HG03432 (cell line): ENCODE results near the gene NHSL2.
"Not testable (repeated sequence)": the region's sequence is repeated elsewhere in the genome, so short reads cannot be mapped to it uniquely, and the experiment has no call there.

ENCODE experiments used
- ATAC-seq: cut with Tn5 transposase; IDR thresholded peaks from one replicate; pipeline ENCODE4 v1.9.1; 2021; ENCODE audit warnings: mild to moderate bottlenecking, moderate library complexity; ENCODE audit not compliant: unreplicated experiment

The NHSL2 gene

DNA sequence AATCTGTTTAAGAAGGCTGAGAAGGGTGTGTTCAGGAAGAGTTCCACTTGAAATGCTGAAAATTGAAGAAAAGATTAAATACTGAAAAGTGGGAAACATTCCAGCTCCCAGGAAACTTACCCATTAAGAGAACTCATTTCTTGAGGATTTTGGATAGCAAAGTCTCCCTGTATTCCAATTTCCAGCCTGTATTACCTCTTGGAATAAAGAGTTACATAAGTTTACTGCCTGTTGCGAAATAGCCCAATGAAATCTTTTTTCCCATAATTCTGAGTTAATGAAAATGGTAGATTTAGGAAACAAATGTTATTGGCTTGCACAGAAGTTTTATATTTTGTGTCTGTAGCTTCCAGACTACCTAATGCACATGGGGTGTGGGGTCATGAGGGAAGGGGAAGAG is 12.0 kb downstream of the NHSL2 start:
- ATAC-seq: no peak

DNA sequence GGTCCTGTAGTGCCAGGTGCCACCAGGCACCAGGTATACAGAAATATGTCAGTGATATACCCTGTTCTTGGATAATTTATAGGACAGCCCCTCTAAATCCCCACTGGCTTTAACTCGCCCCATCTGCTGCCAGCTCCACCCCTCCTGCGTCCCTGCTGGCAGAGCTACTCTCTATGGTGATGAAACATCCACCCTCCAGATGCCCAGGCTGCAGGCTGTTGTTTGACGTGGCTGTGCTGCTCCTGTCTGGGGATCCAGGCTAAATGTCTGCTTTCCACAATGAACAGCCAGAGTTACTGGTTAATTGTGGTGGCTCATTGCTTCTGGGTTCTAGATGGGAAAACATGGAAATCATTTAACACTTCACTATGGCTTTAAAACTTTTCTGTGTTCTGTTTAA is 12.9 kb downstream of the NHSL2 start:
- ATAC-seq: no peak

DNA sequence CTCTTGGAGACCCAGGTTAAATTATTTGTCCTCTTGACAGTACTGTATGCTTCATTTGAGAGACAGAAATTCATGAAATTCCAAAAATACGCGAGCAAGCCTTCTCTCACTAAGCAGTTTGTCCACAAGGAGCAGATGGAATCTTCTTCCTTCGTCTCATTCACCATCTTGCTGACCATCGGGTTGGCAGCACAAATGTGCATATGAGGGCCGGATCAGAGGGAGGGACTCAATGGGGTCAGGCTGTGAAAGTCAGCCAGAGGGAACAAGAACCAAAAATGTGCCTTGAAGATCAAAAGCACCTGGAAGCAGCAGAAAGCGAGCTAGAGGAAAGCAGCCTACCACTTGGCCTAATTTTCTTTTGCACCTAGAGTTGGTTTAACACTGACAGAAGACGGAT is 16.4 kb downstream of the NHSL2 start:
- no peak for ATAC-seq

DNA sequence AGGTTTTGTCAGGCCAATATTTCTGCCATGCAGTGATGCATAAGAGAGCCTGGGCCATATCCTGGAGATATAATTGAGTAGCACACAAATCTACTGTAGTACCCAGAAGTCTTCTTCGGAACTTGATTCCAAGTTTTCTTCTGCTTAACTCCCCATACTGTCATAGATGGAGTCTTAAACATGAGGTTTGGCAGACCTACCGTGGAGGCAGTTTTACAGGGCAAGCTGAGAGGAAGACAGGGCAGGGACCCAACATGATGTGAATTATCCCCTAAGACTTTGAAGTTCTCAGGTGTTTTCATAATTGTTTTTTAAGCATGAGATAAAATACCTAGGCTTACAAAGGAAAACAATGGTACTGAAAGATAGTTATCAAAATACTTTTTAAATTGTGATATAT is 18.2 kb downstream of the NHSL2 start:
- ATAC-seq: no peak

DNA sequence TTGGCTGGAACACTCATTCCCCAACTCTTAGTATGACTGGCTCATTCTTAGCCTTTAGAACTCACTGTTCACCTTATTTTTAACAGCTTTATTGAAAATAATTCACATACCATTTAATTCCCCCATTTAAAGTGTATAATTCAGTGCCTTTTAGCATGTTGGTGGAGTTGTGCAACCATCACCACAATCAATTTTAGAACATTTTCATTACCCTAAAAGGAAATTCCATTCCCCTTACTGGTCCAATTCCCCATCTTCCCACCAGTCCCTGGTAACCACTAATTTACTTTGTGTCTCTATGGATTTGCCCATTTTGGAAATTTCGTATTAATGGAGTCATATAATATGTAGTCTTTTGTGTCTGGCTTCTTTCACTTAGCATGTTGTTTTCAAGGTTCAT is 19.7 kb downstream of the NHSL2 start:
- ATAC-seq: no peak

DNA sequence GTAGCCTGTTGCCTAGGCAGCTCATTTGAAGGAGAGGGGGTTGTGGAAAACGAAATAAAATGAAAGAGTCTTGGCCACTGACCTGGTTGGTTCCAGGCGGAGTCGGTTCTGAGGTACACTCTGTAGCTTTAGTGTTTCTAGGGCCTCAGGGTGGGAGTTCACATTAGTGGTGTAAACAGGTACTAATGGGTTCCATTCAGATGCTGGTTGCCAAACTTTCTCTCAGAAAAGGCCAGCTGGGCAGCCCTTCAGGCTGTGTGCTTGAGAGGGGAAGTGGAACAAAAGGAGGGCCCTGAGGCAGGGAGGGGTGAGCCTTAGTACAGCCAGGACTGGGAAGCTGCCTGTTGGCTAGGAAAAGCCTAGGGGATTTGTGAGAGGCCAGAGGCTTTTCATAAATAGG is 24.8 kb downstream of the NHSL2 start:
- ATAC-seq: no peak

DNA sequence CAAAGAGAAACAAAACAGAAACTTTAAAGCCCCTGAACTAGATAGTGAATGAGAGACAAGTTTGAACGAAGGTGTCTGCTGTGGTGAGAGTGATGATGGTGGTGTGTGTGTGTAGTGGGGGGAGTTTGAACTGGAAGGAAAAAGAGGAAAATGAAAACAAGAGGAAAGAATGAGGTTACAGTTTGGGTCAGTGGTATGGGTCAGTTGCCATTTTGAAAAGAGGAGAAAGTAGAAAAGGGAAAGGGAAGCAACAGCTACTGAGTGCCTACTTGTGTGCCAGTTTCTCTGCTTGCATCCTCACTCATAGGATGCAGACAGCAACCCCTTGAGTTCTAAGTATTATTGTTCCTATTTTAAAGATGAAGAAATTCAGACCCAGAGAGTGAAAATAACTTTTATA is 26.0 kb downstream of the NHSL2 start:
- no peak for ATAC-seq

DNA sequence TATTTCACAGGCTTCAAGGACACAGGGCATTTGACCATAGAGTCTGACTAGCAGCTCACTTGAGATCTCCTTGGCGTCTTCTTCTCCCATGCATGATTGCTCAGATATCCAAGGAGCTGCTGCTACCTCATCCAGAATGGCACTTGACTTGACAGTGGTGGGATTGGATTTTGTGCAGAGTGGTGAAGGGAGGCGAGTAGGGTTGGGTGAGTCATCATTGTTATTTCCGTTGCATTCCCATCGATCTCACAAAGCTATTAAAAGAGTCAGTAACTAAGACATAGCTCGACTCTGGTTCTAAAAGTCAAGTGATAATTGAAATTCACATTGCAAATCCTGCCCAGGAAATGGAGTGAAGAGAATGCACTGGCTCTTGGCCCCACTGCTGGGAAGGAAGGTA is 27.7 kb downstream of the NHSL2 start:
- no peak for ATAC-seq

DNA sequence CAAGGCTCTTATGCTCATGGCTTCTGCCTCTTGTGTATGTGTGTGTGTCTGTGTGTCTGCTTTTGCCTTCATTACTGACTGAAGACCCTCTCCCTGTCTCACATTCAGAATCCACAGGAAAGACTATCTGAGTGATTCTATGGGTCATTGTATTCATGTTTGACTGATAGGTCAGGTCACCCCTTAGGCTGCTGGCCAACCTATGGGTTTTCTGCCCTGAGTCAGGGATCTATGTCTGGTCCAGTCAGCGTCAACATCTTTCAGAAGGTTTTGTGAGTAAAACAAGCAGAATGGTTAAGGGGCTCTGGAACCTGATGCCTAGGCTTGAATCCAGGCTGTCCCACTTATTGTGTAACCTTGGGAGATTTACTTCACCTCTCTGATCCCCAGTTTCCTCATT is 30.5 kb downstream of the NHSL2 start:
- ATAC-seq: no peak

DNA sequence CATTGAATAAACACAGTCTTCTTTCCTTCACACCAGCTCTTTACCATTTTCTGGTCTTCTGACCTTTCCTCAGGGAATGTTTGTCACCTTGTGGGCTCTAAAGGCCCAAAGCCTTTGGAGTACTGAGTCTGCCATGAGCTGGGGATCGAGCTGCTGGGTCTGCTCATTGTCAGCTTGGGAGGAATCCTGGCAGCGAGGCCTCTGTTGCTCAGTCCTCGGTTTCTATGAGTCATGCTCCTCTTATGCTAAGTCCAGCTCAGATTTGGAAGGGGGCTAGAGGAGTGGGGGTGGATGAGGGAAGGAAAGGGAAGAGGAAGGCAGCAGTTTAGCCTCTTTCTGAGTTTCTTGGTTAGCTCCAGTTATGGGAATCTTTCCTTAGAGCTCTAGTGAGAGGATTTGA is 31.1 kb downstream of the NHSL2 start:
- no peak for ATAC-seq

DNA sequence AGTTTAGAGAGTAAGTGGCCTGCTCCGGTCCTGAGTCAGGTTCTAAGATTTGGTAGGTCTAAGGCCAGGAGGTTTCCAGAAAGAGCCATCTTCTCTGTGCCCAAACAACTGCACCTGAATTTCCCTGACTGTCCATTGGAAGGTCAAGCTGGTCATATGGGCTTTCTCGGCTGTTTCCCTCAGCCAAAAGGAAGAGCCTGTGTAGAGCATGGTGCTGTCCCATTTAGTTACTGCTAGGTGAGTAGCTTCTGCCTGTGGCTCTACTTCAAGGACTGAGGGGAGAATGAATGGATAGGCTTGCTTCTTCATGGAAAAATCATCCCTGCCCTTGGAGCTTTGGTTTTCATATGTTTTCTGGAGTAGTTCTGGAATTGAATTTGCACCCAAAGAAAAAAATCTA is 33.7 kb downstream of the NHSL2 start:
- ATAC-seq: no peak

DNA sequence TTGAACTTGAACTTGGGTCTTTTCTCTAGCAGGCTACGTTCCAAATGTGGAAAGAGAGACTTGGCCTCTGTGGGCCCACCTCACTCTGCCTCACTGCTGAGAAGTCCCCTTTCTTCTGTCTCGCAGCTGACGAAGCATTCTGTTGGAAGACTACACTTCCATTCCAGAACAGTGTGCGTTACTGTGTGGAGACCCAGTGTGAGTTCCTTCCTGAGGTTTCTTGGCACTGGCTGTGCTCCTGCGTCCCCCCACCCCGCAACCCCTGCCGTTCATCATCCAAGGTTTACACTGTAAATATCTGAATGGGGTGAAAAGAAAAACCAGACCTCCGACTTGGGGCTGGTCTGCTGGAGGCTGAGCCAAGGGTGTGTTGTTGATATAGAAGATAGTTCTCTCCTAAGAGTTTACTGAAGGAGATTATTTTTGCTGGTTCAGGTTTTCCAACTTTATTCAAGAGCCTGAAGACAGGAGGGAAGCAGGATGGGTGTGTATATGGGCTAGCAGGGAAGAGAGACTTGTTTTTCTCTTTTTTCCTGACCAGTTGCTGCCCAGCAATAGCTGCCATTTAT is 34.7 kb downstream of the NHSL2 start:
- no peak for ATAC-seq

DNA sequence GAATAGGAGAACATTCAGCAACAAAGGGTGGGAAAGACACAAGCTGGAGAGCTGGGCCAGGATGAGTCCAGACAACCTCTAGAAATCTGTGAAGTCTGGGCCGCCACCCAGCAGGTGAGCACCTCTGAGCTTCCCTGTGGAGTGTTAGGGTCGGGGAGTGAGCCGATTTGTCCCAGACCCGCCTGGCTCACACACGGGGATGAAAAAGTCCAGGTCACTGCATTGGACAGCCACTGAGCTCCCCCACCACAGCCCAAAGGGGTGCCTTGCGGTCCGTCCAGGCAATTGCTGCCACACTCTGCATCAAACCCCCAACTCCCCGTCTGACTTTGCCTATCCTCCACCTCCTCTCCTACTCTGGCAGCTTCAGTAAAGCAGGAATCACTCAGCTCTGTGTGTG is 38.7 kb downstream of the NHSL2 start:
- no peak for ATAC-seq

DNA sequence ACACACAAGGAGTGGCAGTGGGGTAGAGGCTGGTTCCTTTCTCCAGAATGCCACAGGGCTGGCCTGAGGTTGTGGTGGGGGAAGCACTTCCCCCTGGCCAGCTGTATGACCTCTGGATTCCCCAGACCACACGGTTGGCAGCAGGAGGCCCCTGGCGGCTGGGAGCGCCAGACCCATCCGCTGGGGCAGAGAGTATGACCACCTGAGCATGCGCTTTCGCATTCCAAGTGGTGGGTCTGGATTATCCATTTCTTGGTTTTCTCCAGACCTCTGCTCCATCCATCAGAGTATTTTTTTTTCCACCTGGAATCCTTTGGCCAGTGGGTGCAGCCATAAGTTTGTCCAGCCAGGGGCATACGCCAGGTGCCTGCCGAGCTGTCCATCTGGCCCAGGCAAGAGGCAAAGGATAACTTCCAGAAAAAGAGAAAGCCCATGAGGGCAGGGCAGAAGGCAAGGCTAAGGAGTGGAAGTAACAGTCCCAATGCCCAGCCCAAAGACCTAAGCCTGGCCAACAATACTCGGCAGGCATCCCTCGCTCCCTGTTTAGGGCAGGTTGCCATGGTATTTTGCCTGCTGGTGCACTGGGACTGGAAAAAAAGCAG is 39.3 kb downstream of the NHSL2 start:
- no peak for ATAC-seq

DNA sequence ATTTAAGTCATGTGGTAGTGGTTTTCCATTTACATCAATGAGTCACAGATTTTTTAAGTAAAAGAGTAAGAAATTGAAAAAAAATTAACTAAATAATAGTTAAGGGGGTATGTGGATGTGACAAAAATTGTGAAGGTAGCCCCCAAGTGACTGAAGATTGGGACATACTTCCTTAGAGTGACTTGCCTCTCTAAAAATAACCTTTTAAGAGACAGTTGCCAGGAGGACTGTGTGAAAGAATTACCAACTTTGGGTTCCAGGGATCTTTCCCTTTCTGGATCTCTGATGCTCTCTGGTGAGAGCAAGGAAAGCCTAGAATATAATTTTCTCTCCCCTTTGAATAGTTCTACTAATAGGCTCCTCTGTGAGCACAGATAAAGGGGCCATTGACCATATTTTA is 42.7 kb downstream of the NHSL2 start:
- no peak for ATAC-seq

DNA sequence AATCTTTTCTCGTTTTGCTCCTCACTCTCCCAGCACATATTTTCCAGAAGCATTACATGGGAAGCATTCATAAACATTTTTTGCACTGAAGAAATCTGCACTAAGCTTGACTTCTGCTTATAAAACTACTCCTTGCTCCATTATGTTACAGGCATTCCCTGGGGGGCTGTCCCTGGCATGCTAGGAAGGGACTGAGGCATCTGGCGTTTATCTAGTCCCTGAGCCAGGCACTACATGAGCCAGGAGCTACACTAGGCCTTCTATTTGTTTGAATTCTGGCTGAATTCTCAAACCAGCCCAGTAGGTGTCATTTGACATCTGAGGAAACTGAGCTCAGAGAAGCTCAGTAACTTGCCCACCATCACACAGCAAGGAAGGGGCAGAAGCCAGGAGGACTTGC is 43.3 kb downstream of the NHSL2 start:
- no peak for ATAC-seq

DNA sequence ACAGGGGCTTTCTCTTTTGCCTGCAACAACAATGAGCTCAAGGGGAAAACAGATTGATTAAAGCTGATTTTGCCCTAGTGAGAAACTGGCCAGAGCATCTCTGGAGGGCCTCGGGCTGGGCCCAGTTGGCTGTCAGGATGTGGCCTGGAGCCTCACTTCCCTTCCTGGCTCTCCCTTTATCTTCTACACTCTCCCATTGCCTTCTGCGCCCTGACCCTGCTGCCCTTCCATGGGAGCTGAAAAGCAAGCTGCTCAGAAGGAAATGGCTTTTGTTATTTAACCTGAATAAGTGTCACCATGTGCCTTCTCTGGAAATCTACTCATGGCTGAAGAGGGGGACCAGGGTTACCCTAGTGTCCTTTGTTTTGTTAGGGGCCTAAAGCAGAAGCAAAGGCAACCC is 43.8 kb downstream of the NHSL2 start:
- ATAC-seq: no peak

DNA sequence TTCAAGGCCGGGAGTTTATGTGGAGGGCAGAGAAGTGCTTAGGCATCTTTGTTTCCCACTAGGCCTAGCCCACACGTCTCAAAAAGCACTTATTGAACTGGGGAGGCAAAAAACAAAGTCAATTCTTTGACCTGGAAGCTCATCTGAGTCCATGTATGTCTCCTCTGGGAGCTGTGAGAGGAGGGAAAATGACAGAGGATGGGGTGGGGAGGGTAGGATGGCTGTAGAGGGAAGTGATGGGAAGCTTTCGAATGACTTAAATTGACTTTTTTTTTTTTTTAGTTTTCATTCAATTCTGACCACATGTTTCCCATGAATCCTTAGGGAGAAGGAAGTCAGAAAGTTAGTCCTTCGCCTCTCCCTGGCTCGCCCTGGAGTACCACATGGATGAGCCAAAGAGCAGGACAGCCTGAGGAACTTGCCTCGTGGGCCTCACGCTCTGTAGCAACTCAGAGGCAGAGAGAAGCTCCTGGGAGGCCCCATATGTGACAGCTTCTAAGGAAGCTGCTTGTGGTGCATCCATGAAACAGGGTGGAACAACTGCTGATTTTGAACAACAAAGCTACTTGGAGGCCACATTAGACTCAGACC is 45.0 kb downstream of the NHSL2 start:
- ATAC-seq: no peak

DNA sequence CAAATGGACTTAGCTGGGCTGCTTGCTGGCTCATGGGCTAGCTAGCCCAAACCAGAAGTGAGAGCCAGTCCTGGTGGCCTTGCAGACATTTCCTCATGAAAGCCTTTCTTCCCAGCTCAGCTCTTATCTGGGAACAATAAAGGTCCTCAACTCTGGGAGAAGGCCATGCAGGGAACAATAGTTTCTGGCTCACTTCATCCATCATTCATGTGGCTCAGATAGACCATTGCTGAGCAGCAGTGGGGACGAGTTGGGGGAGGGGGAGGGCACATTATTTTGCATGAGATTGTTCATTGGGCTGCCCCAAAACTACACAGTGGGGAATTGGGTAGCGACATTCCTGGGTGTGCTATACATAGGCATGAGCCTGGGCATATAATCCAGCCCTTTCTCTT is 47.6 kb downstream of the NHSL2 start:
- no peak for ATAC-seq

DNA sequence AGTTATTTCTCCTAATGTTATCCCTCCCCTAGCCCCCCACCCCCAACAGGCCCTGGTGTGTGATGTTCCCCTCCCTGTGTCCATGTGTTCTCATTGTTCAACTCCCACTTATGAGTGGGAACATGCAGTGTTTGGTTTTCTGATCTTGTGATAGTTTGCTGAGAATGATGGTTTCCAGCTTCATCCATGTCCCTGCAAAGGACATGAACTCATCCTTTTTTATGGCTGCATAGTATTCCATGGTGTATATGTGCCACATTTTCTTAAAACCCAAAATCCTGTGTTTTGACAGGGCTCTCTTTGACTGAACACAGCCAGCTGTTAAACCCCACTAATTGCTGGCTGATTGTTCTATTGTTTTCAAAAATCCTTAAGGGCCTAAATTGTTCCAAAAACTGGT is 53.5 kb downstream of the NHSL2 start:
- ATAC-seq: not testable (repeated sequence)

DNA sequence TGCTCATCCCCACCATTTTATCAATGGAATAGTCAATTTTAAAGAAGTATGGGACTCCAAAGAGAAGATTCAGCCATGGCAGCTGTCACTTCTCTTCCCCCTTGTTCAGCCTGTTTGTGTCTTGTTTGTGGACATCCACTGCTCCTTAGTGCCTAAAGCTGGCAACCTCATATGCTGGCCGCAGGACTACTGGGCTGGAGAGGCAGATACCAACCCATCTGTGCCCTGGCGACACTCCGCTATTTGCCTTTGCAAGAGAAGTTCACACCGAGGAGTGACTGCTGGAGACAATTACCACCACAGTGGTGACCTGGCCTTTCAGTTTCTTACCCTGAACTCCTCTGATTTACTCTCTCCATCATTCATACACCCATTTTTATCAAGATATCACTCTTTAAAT is 64.3 kb downstream of the NHSL2 start:
- no peak for ATAC-seq

DNA sequence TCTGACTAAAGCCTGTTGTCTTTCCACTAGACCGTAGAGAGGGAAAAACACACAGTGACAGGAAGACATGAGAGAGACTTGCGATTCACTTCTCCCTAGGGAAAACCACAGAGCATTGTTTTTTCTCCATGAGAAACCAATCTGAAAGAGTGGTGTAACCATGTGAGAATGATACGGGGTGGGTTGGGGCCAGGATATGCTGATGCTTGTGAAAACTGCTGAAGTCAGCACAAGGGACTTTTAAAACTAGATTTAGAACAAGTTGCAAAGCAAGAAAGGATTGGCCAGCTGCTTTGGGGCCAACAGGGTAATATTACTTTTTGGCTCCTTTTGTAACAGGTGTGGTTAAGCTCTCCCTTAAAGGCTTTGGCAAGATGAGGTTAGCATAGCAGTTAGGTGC is 66.1 kb downstream of the NHSL2 start:
- no peak for ATAC-seq

DNA sequence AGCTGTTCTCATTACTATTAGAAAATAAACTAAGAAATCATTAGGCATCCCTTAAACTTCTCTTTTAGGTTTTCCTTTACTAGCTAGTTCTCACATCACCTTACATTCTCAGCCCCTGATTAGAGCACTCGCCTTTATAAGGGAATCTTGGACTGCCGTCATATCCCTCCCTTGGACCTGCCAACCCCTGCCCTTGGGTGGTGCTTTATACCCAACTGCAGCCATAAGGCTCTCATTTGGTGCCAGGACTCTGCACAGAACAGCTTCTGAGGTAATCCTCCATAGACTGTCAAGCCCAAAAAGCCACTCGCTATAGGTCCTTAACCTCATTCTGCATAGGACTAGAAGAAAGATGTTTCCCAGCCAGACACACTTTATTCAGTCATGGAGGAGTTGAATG is 67.5 kb downstream of the NHSL2 start:
- no peak for ATAC-seq
